Testis (tissue), 3 donors: Measurements from ENCODE around the gene INF2. TPM values are rescaled to one million over a fixed set of nuclear protein-coding genes. Genes with fewer than 3 reads are reported as not detected.

ENCODE experiments used
- DNase-seq: peaks from one replicate; pipeline ENCODE4 v3.0.0-alpha.2; 2019
- H3K27ac ChIP-seq, 2 donors: fragments of 200-600 bp; sonication (generic); one replicate each; pipeline ENCODE4 v1.5.1; 2019
- H3K27me3 ChIP-seq: fragments of 200-600 bp; sonication (generic); one replicate; pipeline ENCODE4 v1.5.1; 2019
- H3K36me3 ChIP-seq: fragments of 200-600 bp; sonication (generic); one replicate; pipeline ENCODE4 v1.5.1; 2017; ENCODE audit warnings: low read depth; ENCODE audit errors: missing control alignments
- H3K4me1 ChIP-seq: fragments of 200-600 bp; sonication (generic); one replicate; pipeline ENCODE4 v1.5.1; 2019
- H3K4me3 ChIP-seq, 2 donors: fragments of 200-600 bp; sonication (generic); one replicate each; pipeline ENCODE4 v1.5.1; 2017 to 2019
- H3K9me3 ChIP-seq: fragments of 200-600 bp; sonication (generic); one replicate; pipeline ENCODE4 v1.5.1; 2017
- CTCF ChIP-seq, 3 experiments: fragments of 450-650 bp in 2 of 3; fragments of 200-600 bp in 1 of 3; sonication (generic) in 1 of 3; IDR thresholded peaks; one replicate each; pipeline ENCODE4 v1.5.1; 2016 to 2019; ENCODE audit warnings: antibody characterized with exemption in 3 of 3, mild to moderate bottlenecking in 2 of 3, moderate library complexity in 1 of 3
- POLR2A ChIP-seq: fragments of 450-650 bp; IDR thresholded peaks from one replicate; pipeline ENCODE4 v1.6.1; 2017; ENCODE audit warnings: antibody characterized with exemption, mild to moderate bottlenecking, moderate library complexity
- WGBS, 2 donors: methylation state at CpG; one replicate each; pipeline ENCODE4 v1.1.5; 2018; 5-methylcytosine and 5-hydroxymethylcytosine counted together
- intact Hi-C: fragments of 100-400 bp; cut with DNase I; formaldehyde crosslinking; loops from one replicate; pipeline ENCODE4 v1.15.1; 2023; ENCODE audit warnings: low total_unique reads
- polyA plus RNA-seq: library from polyadenylated mRNA; stranded (reverse); fragments of 350-450 nt; fragmentation: Illumina TruSeq; extraction: RNeasy Lipid Tissue Mini Kit (QIAGEN cat#74804); gene quantifications from one replicate; pipeline ENCODE4 v1.2.3, GENCODE V29; 2014; ENCODE audit warnings: low read depth, low replicate concordance; ENCODE audit not compliant: insufficient read depth
- total RNA-seq, 2 donors: library from RNA; depleted of rRNA; stranded (reverse); fragments of >200 nt; gene quantifications; one replicate each; pipeline ENCODE4 v1.2.3, GENCODE V29; 2016

The INF2 gene
- total and polyA plus RNA-seq, 3 donors from 2014 or later, result 50.5 to 328 (median 244) TPM

GRCh38 chr14:104734601-104734990 is 45.2 kb downstream of the INF2 start:
- no peak for DNase-seq
- intact Hi-C loops, result no loop called here
- Histone ChIP-seq H3K27me3 (no peaks in the 10 kb centered on the region), H3K36me3 (no peaks in the 10 kb centered on the region), H3K4me3 (no peak overlapping the region), H3K27ac (no peak overlapping the region), H3K9me3 (no peaks in the 10 kb centered on the region), H3K4me1 (peaks cover 19% of the 10 kb centered on the region)
- TF ChIP-seq CTCF (IDR thresholded peaks at IDR 0.05) (no peak), POLR2A (no peak)
- 99 to 100% methylated on average over 1 to 7 of the region's 9 CpGs for WGBS, 2 donors

- Histone ChIP-seq H3K4me3 (no peak overlapping the region), H3K9me3 (no peaks in the 10 kb centered on the region), H3K27me3 (no peaks in the 10 kb centered on the region), H3K27ac (peak overlapping the region; percentile 40 to 48), H3K36me3 (no peaks in the 10 kb centered on the region), H3K4me1 (peaks cover 19% of the 10 kb centered on the region)
- TF ChIP-seq CTCF (IDR thresholded peaks at IDR 0.05) (no peak), POLR2A (no peak)
- no peak for DNase-seq
- intact Hi-C loops, result no loop called here
- WGBS, 2 donors, result 72 to 91% methylated on average over 14 to 29 of the region's 31 CpGs
Observed at GRCh38 chr14:104734991-104735779, 45.8 kb downstream of the INF2 start.

GRCh38 chr14:104735830-104736642 is 46.6 kb downstream of the INF2 start:
- DNase-seq, result peak; percentile 81
- H3K36me3 ChIP-seq, result no peaks in the 10 kb centered on the region
- no peaks in the 10 kb centered on the region for H3K27me3 ChIP-seq
- peak overlapping the region; percentile 40 to 48 for H3K27ac ChIP-seq
- H3K9me3 ChIP-seq, result no peaks in the 10 kb centered on the region
- no peak overlapping the region for H3K4me3 ChIP-seq
- peaks cover 19% of the 10 kb centered on the region for H3K4me1 ChIP-seq
- WGBS, 2 donors, result 39 to 48% methylated on average over 7 to 26 of the region's 26 CpGs
- no peak for TF ChIP-seq POLR2A
- no peak for TF ChIP-seq CTCF (IDR thresholded peaks at IDR 0.05)
- intact Hi-C loops, result no loop called here

- DNase-seq, result no peak
- TF ChIP-seq POLR2A (no peak), CTCF (IDR thresholded peaks at IDR 0.05) (no peak)
- H3K36me3 ChIP-seq, result no peaks in the 10 kb centered on the region
- no peaks in the 10 kb centered on the region for H3K27me3 ChIP-seq
- no peaks in the 10 kb centered on the region for H3K9me3 ChIP-seq
- no peak overlapping the region for H3K27ac ChIP-seq
- 93 to 94% methylated on average over 17 to 18 of the region's 18 CpGs for WGBS, 2 donors
- intact Hi-C loops, result no loop called here
- H3K4me3 ChIP-seq, result no peak overlapping the region
- peaks cover 19% of the 10 kb centered on the region for H3K4me1 ChIP-seq
Observed at GRCh38 chr14:104738375-104739019, 49.1 kb downstream of the INF2 start.
